ENCODE results near the gene AGO1. TPM values are rescaled to one million over a fixed set of nuclear protein-coding genes. Genes with fewer than 3 reads are reported as not detected.
"Not testable (repeated sequence)": the region's sequence is repeated elsewhere in the genome, so short reads cannot be mapped to it uniquely, and the experiment has no call there.

The AGO1 gene
- total RNA-seq, 3 donors from 2014 or later: 22.3 to 26.1 (median 23.4) TPM

GRCh38 chr1:35886577-35887431, 3.8 kb downstream of the AGO1 start:
- H3K27me3 ChIP-seq: no peaks in the 10 kb centered on the region
- TF ChIP-seq, protein P1, sequence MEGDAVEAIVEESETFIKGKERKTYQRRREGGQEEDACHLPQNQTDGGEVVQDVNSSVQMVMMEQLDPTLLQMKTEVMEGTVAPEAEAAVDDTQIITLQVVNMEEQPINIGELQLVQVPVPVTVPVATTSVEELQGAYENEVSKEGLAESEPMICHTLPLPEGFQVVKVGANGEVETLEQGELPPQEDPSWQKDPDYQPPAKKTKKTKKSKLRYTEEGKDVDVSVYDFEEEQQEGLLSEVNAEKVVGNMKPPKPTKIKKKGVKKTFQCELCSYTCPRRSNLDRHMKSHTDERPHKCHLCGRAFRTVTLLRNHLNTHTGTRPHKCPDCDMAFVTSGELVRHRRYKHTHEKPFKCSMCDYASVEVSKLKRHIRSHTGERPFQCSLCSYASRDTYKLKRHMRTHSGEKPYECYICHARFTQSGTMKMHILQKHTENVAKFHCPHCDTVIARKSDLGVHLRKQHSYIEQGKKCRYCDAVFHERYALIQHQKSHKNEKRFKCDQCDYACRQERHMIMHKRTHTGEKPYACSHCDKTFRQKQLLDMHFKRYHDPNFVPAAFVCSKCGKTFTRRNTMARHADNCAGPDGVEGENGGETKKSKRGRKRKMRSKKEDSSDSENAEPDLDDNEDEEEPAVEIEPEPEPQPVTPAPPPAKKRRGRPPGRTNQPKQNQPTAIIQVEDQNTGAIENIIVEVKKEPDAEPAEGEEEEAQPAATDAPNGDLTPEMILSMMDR (IDR thresholded peaks at IDR 0.05): no peak
- TF ChIP-seq POLR2AphosphoS5 (IDR thresholded peaks at IDR 0.05): no peak
- TF ChIP-seq POLR2A (IDR thresholded peaks at IDR 0.05): no peak
- intact Hi-C loops (cut with DNase I; ENCODE audit: low total_unique reads): no loop called here
- DNase-seq (ENCODE audit: low spot score in 2 of 2): no peak
- no peaks in the 10 kb centered on the region for H3K36me3 ChIP-seq
- H3K4me3 ChIP-seq: no peak overlapping the region
- peaks cover 0 to 7% of the 10 kb centered on the region in 2 donors for H3K4me1 ChIP-seq
- no peak overlapping the region for H3K27ac ChIP-seq
- H3K9me3 ChIP-seq: no peaks in the 10 kb centered on the region

GRCh38 chr1:35887508-35887907, 4.5 kb downstream of the AGO1 start:
- H3K27ac ChIP-seq: no peak overlapping the region
- H3K4me3 ChIP-seq: no peak overlapping the region
- no peak for DNase-seq (ENCODE audit: low spot score in 2 of 2)
- no peaks in the 10 kb centered on the region for H3K36me3 ChIP-seq
- intact Hi-C loops (cut with DNase I; ENCODE audit: low total_unique reads): no loop called here
- no peak for TF ChIP-seq POLR2AphosphoS5 (IDR thresholded peaks at IDR 0.05)
- no peak for TF ChIP-seq POLR2A (IDR thresholded peaks at IDR 0.05)
- TF ChIP-seq, protein P1 (IDR thresholded peaks at IDR 0.05): no peak
- H3K9me3 ChIP-seq: no peaks in the 10 kb centered on the region
- H3K4me1 ChIP-seq: peaks cover 0 to 7% of the 10 kb centered on the region in 2 donors
- no peaks in the 10 kb centered on the region for H3K27me3 ChIP-seq

DNA sequence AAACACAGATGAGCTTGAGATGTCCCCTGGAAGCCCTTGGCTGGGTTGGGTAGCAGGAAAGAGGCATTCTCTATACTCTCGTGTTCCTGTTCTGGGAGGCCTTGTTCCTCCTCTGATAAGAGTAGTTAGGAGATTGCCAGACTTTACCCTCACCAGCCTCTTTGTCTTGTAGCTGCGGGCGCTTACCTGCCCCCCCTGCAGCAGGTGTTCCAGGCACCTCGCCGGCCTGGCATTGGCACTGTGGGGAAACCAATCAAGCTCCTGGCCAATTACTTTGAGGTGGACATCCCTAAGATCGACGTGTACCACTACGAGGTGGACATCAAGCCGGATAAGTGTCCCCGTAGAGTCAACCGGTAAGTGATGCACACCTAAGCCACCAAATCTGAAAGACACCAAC, 5.2 kb downstream of the AGO1 start:
- Histone ChIP-seq H3K27me3 (no peaks in the 10 kb centered on the region), H3K27ac (no peak overlapping the region), H3K4me3 (no peak overlapping the region), H3K4me1 (peaks cover 0 to 7% of the 10 kb centered on the region in 2 donors), H3K9me3 (no peaks in the 10 kb centered on the region), H3K36me3 (no peaks in the 10 kb centered on the region)
- no peak for TF ChIP-seq POLR2A (IDR thresholded peaks at IDR 0.05)
- intact Hi-C loops (cut with DNase I; ENCODE audit: low total_unique reads): no loop called here
- DNase-seq (ENCODE audit: low spot score in 2 of 2): no peak

GRCh38 chr1:35888981-35889380, 6.0 kb downstream of the AGO1 start:
- H3K4me1 ChIP-seq; DNase-seq (ENCODE audit: low spot score in 2 of 2): not testable (repeated sequence)

GRCh38 chr1:35893051-35893879, 10.3 kb downstream of the AGO1 start:
- Histone ChIP-seq H3K27me3 (no peaks in the 10 kb centered on the region), H3K4me1 (no peaks in the 10 kb centered on the region), H3K36me3 (no peaks in the 10 kb centered on the region), H3K9me3 (no peaks in the 10 kb centered on the region), H3K4me3 (no peak overlapping the region), H3K27ac (no peak overlapping the region)
- TF ChIP-seq POLR2AphosphoS5 (IDR thresholded peaks at IDR 0.05): no peak
- no peak for TF ChIP-seq POLR2A (IDR thresholded peaks at IDR 0.05)
- TF ChIP-seq, protein P1 (IDR thresholded peaks at IDR 0.05): no peak
- intact Hi-C loops (cut with DNase I; ENCODE audit: low total_unique reads): no loop called here
- DNase-seq (ENCODE audit: low spot score in 2 of 2): no peak

More at GRCh38 chr1:35888981-35889380, 6.0 kb downstream of the AGO1 start:
- H3K27me3 ChIP-seq; intact Hi-C loops (cut with DNase I; ENCODE audit: low total_unique reads); H3K4me3 ChIP-seq; H3K27ac ChIP-seq; H3K36me3 ChIP-seq; H3K9me3 ChIP-seq: not testable (repeated sequence)

DNA sequence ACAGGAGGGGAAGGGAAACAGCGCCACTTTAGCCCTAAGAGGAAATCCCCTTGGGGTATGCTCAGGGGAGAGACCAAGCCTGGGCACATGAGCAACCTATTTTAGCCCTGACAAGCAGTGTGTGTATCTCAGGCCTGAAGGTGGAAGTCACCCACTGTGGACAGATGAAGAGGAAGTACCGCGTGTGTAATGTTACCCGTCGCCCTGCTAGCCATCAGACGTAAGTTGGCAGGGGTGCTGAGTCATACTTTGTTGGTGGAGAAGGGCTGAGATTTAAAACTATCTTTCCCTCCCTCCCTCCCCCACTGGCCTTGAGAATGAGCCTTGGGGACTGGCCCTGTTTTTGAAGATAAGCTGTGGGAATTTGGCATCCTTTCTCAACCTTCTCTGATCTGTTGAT, 11.2 kb downstream of the AGO1 start:
- H3K27me3 ChIP-seq: no peaks in the 10 kb centered on the region

More for the DNA sequence above, 11.2 kb downstream of the AGO1 start:
- TF ChIP-seq POLR2AphosphoS5 (IDR thresholded peaks at IDR 0.05): no peak
- TF ChIP-seq, protein P1 (IDR thresholded peaks at IDR 0.05): no peak
- H3K27ac ChIP-seq: no peak overlapping the region
- no peak overlapping the region for H3K4me3 ChIP-seq
- H3K9me3 ChIP-seq: no peaks in the 10 kb centered on the region
- intact Hi-C loops (cut with DNase I; ENCODE audit: low total_unique reads): no loop called here
- H3K4me1 ChIP-seq: no peaks in the 10 kb centered on the region
- no peak for DNase-seq (ENCODE audit: low spot score in 2 of 2)
- peaks cover 6% of the 10 kb centered on the region for H3K36me3 ChIP-seq
